Measurements from ENCODE around the gene HMCN1.
"Not testable (repeated sequence)": the region's sequence is repeated elsewhere in the genome, so short reads cannot be mapped to it uniquely, and the experiment has no call there.

Gene HMCN1

GRCh38 chr1:185742403-185742802 is 8.2 kb downstream of the HMCN1 start:
- DNase-seq: no peak

GRCh38 chr1:185745165-185745564 is 11.0 kb downstream of the HMCN1 start:
- DNase-seq: no peak

GRCh38 chr1:185759061-185759460 is 24.9 kb downstream of the HMCN1 start:
- DNase-seq: no peak

- DNase-seq: no peak
Observed at GRCh38 chr1:185761841-185762240, 27.6 kb downstream of the HMCN1 start.

- no peak for DNase-seq
Observed at GRCh38 chr1:185767508-185768120, 33.4 kb downstream of the HMCN1 start.

GRCh38 chr1:185768371-185768770 is 34.2 kb downstream of the HMCN1 start:
- no peak for DNase-seq

- DNase-seq: no peak
Observed at GRCh38 chr1:185769136-185769535, 34.9 kb downstream of the HMCN1 start.

GRCh38 chr1:185774394-185774793 is 40.2 kb downstream of the HMCN1 start:
- DNase-seq: no peak

- no peak for DNase-seq
Observed at GRCh38 chr1:185775501-185775900, 41.3 kb downstream of the HMCN1 start.

- no peak for DNase-seq
Observed at GRCh38 chr1:185776522-185776921, 42.3 kb downstream of the HMCN1 start.

GRCh38 chr1:185783860-185784259 is 49.7 kb downstream of the HMCN1 start:
- not testable (repeated sequence) for DNase-seq

GRCh38 chr1:185785586-185785985 is 51.4 kb downstream of the HMCN1 start:
- no peak for DNase-seq

GRCh38 chr1:185786524-185786923 is 52.3 kb downstream of the HMCN1 start:
- DNase-seq: no peak

- no peak for DNase-seq
Observed at GRCh38 chr1:185787238-185787637, 53.0 kb downstream of the HMCN1 start.

- DNase-seq: no peak
Observed at GRCh38 chr1:185788386-185788785, 54.2 kb downstream of the HMCN1 start.

GRCh38 chr1:185789501-185790193 is 55.5 kb downstream of the HMCN1 start:
- no peak for DNase-seq

- DNase-seq: no peak
Observed at GRCh38 chr1:185790194-185790735, 56.1 kb downstream of the HMCN1 start.

GRCh38 chr1:185792040-185792439 is 57.8 kb downstream of the HMCN1 start:
- DNase-seq: no peak

GRCh38 chr1:185794495-185794894 is 60.3 kb downstream of the HMCN1 start:
- not testable (repeated sequence) for DNase-seq

GRCh38 chr1:185795181-185795580 is 61.0 kb downstream of the HMCN1 start:
- no peak for DNase-seq

GRCh38 chr1:185798505-185798904 is 64.3 kb downstream of the HMCN1 start:
- no peak for DNase-seq

GRCh38 chr1:185803241-185803640 is 69.0 kb downstream of the HMCN1 start:
- no peak for DNase-seq

- DNase-seq: no peak
Observed at GRCh38 chr1:185804206-185804605, 70.0 kb downstream of the HMCN1 start.

GRCh38 chr1:185804608-185805007 is 70.4 kb downstream of the HMCN1 start:
- no peak for DNase-seq

GRCh38 chr1:185807275-185807674 is 73.1 kb downstream of the HMCN1 start:
- no peak for DNase-seq
